B cell (primary cell): ENCODE results near the gene BID. TPM values are rescaled to one million over a fixed set of nuclear protein-coding genes. Genes with fewer than 3 reads are reported as not detected.
A peak's percentile ranks its signal among the peaks of the same experiment; 100 is the strongest.

ENCODE experiments used
- ATAC-seq: fragments of 200-7000 bp; cut with Tn5 transposase; one replicate; pipeline ENCODE4 v1.10.0; 2021; ENCODE audit warnings: low read depth, mild to moderate bottlenecking, moderate number of reproducible peaks, moderate library complexity
- CTCF ChIA-PET: fragments of 350-600 bp; sonication (Branson Sonifier 250); formaldehyde crosslinking; loops from one replicate; lab custom pipeline; 2021; ENCODE audit warnings: antibody characterized with exemption, inconsistent platforms; lab: Charles Lee
- POLR2A ChIA-PET: fragments of 350-600 bp; sonication (Branson Sonifier 250); formaldehyde crosslinking; loops from one replicate; lab custom pipeline; 2021; ENCODE audit warnings: antibody characterized with exemption; lab: Charles Lee
- DNase-seq: peaks from one replicate; pipeline ENCODE4 v3.0.0; 2013
- H2AFZ ChIP-seq: 2 replicates; pipeline ENCODE4 v1.6.1; 2012; ENCODE audit warnings: mild to moderate bottlenecking, low read depth, low read length; ENCODE audit not compliant: insufficient read depth, poor library complexity, severe bottlenecking
- H3K27ac ChIP-seq, 2 donors: 1 replicate in 1 of 2; 2 replicates in 1 of 2; pipeline ENCODE4 v1.5.1; 2012 to 2013; ENCODE audit warnings: low read length in 2 of 2, mild to moderate bottlenecking in 2 of 2, moderate library complexity in 1 of 2
- H3K27me3 ChIP-seq, 4 experiments: fragments of 200-600 bp in 1 of 4; sonication (generic) in 1 of 4; replicated peaks in 1 of 4; 1 replicate in 2 of 4; 2 replicates in 2 of 4; pipeline versions ENCODE4 v1.6.1 to v1.7.0; 2013 to 2016; ENCODE audit warnings: low read length in 3 of 4, mild to moderate bottlenecking in 2 of 4, mixed read lengths in 1 of 4, moderate library complexity in 1 of 4; ENCODE audit not compliant: insufficient read depth in 4 of 4, control insufficient read depth in 3 of 4; ENCODE audit errors: control extremely low read depth in 1 of 4
- H3K36me3 ChIP-seq, 2 experiments: replicated peaks in 1 of 2; 1 replicate in 1 of 2; 2 replicates in 1 of 2; pipeline versions ENCODE4 v1.6.1 to v1.7.1; 2013; ENCODE audit warnings: low read length in 1 of 2; ENCODE audit not compliant: insufficient read depth in 2 of 2, control insufficient read depth in 1 of 2; ENCODE audit errors: control extremely low read depth in 1 of 2, extremely low read depth in 1 of 2
- H3K4me1 ChIP-seq, 2 donors: fragments of 200-600 bp in 1 of 2; sonication (generic) in 1 of 2; 1 replicate in 1 of 2; 2 replicates in 1 of 2; pipeline versions ENCODE4 v1.5.1 to v1.6.1; 2013 to 2017; ENCODE audit warnings: low read length in 2 of 2; ENCODE audit not compliant: control insufficient read depth in 2 of 2, insufficient read depth in 2 of 2
- H3K4me2 ChIP-seq: replicated peaks from 2 replicates; pipeline ENCODE3; 2012; ENCODE audit warnings: mild to moderate bottlenecking, low read depth, low read length; ENCODE audit not compliant: poor library complexity, severe bottlenecking
- H3K4me3 ChIP-seq, 5 experiments: fragments of 200-600 bp in 1 of 5; sonication (generic) in 1 of 5; 1 replicate in 3 of 5; 2 replicates in 2 of 5; pipeline versions ENCODE4 v1.5.1 to v1.7.0; 2011 to 2016; ENCODE audit warnings: low read length in 4 of 5, mild to moderate bottlenecking in 4 of 5, low read depth in 2 of 5, control low read depth in 1 of 5, moderate library complexity in 1 of 5; ENCODE audit not compliant: insufficient read depth in 1 of 5; ENCODE audit errors: control extremely low read depth in 1 of 5, extremely low read depth in 1 of 5
- H3K79me2 ChIP-seq: fragments of 200-600 bp; sonication (generic); one replicate; pipeline ENCODE4 v1.6.0; 2016; ENCODE audit warnings: low read length; ENCODE audit not compliant: control insufficient read depth, insufficient read depth
- H3K9ac ChIP-seq: fragments of 200-600 bp; sonication (generic); 2 replicates; pipeline ENCODE4 v1.6.1; 2017; ENCODE audit warnings: mild to moderate bottlenecking, low read length, moderate library complexity
- H3K9me3 ChIP-seq, 3 donors: one replicate each; pipeline versions ENCODE4 v1.6.1 to v1.7.1; 2013; ENCODE audit warnings: low read length in 2 of 3; ENCODE audit not compliant: control insufficient read depth in 2 of 3, insufficient read depth in 1 of 3; ENCODE audit errors: control extremely low read depth in 1 of 3
- H4K20me1 ChIP-seq: 2 replicates; pipeline ENCODE4 v1.6.0; 2012; ENCODE audit warnings: mild to moderate bottlenecking, low read length; ENCODE audit not compliant: insufficient read depth, control insufficient read depth, poor library complexity, severe bottlenecking
- H3K27ac Mint-ChIP-seq: one replicate; pipeline ENCODE4 v1.8.0; 2021; ENCODE audit warnings: mixed read lengths
- H3K27me3 Mint-ChIP-seq: one replicate; pipeline ENCODE4 v1.8.0; 2021; ENCODE audit warnings: mixed read lengths
- H3K4me1 Mint-ChIP-seq: one replicate; pipeline ENCODE4 v1.8.0; 2021; ENCODE audit warnings: mixed read lengths
- H3K4me3 Mint-ChIP-seq: one replicate; pipeline ENCODE4 v1.8.0; 2021; ENCODE audit warnings: mixed read lengths
- H3K9me3 Mint-ChIP-seq: one replicate; pipeline ENCODE4 v1.8.0; 2022; ENCODE audit warnings: mixed read lengths; ENCODE audit not compliant: insufficient read depth
- CTCF ChIP-seq: fragments of 200-600 bp; IDR thresholded peaks from one replicate; pipeline ENCODE4 v1.8.0; 2022; ENCODE audit warnings: antibody characterized with exemption, mild to moderate bottlenecking
- EZH2 ChIP-seq: IDR thresholded peaks from 2 replicates; pipeline ENCODE4 v1.6.1; 2012; ENCODE audit warnings: borderline replicate concordance, low read depth, mild to moderate bottlenecking, moderate library complexity, low read length; ENCODE audit not compliant: insufficient read depth, poor library complexity, severe bottlenecking
- WGBS: methylation state at CpG from one replicate; pipeline ENCODE4 v1.1.5; 2013; ENCODE audit warnings: missing lambda C conversion rate; ENCODE audit not compliant: insufficient coverage; 5-methylcytosine and 5-hydroxymethylcytosine counted together
- intact Hi-C: fragments of 100-400 bp; cut with micrococcal nuclease; formaldehyde crosslinking; loops from one replicate; pipeline ENCODE4 v1.10.0; 2022
- polyA plus RNA-seq: library from polyadenylated mRNA; depleted of rRNA; stranded (reverse); fragments of >200 nt; gene quantifications from 2 replicates; pipeline ENCODE4 v1.2.3, GENCODE V29; 2012
- total RNA-seq, 2 donors: library from RNA; stranded (reverse); fragments of 120-200 nt in 1 of 2; gene quantifications; 1 replicate in 1 of 2; 2 replicates in 1 of 2; pipeline versions ENCODE4 v1.2.3 to v1.2.4, GENCODE V29; 2013 to 2022

Gene BID
- total and polyA plus RNA-seq, 2 donors (not counting 1 experiment from before 2014, with no cell fraction given) = 17.5 to 23.3 TPM

GRCh38 chr22:17706947-17707346, 67.3 kb downstream of the BID start:
- H3K27ac ChIP-seq = peak overlapping the region; percentile 43 to 69
- H3K27me3 ChIP-seq = no peaks in the 10 kb centered on the region
- H4K20me1 ChIP-seq = no peaks in the 10 kb centered on the region
- intact Hi-C loops = no loop called here
- POLR2A ChIA-PET = no interaction called here
- CTCF ChIA-PET = interaction anchor here (1.8 to 2.3 kb wide), 2 partner anchors 36 to 148 kb away, joined by 9 read pairs; no protein-coding TSS in a partner anchor
- no peak for DNase-seq
- no peaks in the 10 kb centered on the region for H3K79me2 ChIP-seq
- H2AFZ ChIP-seq = no peak overlapping the region
- peak overlapping the region; percentile 65 for H3K4me2 ChIP-seq
- Mint-ChIP-seq H3K9me3 (no peaks in the 10 kb centered on the region), H3K4me1 (peaks cover 21% of the 10 kb centered on the region), H3K27me3 (no peaks in the 10 kb centered on the region), H3K27ac (no peak overlapping the region), H3K4me3 (peak overlapping the region; percentile 36)
- no CpG with 5 or more reads among the region's 1 CpG for WGBS
- peak overlapping the region; percentile 56 for H3K9ac ChIP-seq
- no peaks in the 10 kb centered on the region for H3K9me3 ChIP-seq
- H3K4me1 ChIP-seq = peaks cover 8 to 13% of the 10 kb centered on the region in 2 donors
- peak overlapping the region in 1 of 5 experiments; percentile 53 for H3K4me3 ChIP-seq
- no peak for ATAC-seq
- H3K36me3 ChIP-seq = peaks cover 2 to 8% of the 10 kb centered on the region in 2 experiments
- TF ChIP-seq CTCF (no peak), EZH2 (no peak)

- WGBS = no CpG with 5 or more reads among the region's 9 CpGs
- no peaks in the 10 kb centered on the region for H3K27me3 ChIP-seq
- peak overlapping the region in 4 of 5 experiments; percentile 9 to 53 (median 20) for H3K4me3 ChIP-seq
- ChIA-PET CTCF (interaction anchor here (1.2 to 2.3 kb wide), 3 partner anchors 37 to 147 kb away, joined by 4 to 9 read pairs (median 9); no protein-coding TSS in a partner anchor), POLR2A (no interaction called here)
- TF ChIP-seq EZH2 (no peak), CTCF (no peak)
- DNase-seq = peak; percentile 65
- H3K9me3 ChIP-seq = no peaks in the 10 kb centered on the region
- ATAC-seq = peak; percentile 90
- H3K9me3 Mint-ChIP-seq = no peaks in the 10 kb centered on the region
- H3K79me2 ChIP-seq = no peaks in the 10 kb centered on the region
- peak overlapping the region; percentile 74 for H3K4me3 Mint-ChIP-seq
- H3K4me1 ChIP-seq = peaks cover 8 to 13% of the 10 kb centered on the region in 2 donors
- H3K4me2 ChIP-seq = peak overlapping the region; percentile 65
- peaks cover 2 to 10% of the 10 kb centered on the region in 2 experiments for H3K36me3 ChIP-seq
- H3K4me1 Mint-ChIP-seq = peaks cover 21% of the 10 kb centered on the region
- H3K27me3 Mint-ChIP-seq = no peaks in the 10 kb centered on the region
- peak overlapping the region; percentile 77 for H3K27ac Mint-ChIP-seq
- peak overlapping the region; percentile 46 for H2AFZ ChIP-seq
- no peaks in the 10 kb centered on the region for H4K20me1 ChIP-seq
- H3K27ac ChIP-seq = peak overlapping the region; percentile 43 to 69
- intact Hi-C loops = no loop called here
- H3K9ac ChIP-seq = peak overlapping the region; percentile 56
Measured at GRCh38 chr22:17705951-17706900, 68.0 kb downstream of the BID start.
